ENCODE data around the gene SPOCK3.
"Not testable (repeated sequence)": the region's sequence is repeated elsewhere in the genome, so short reads cannot be mapped to it uniquely, and the experiment has no call there.

SPOCK3 gene

GRCh38 chr4:166968219-166968618 lies 266.1 kb downstream of the SPOCK3 start:
- not testable (repeated sequence) for DNase-seq (ENCODE audit: extremely low read depth in 1 of 2, low read depth in 1 of 2)

GRCh38 chr4:166965562-166965961 lies 268.7 kb downstream of the SPOCK3 start:
- no peak for DNase-seq (ENCODE audit: extremely low read depth in 1 of 2, low read depth in 1 of 2)

- DNase-seq (ENCODE audit: extremely low read depth in 1 of 2, low read depth in 1 of 2), result no peak
Observed at GRCh38 chr4:166957451-166957850, 276.8 kb downstream of the SPOCK3 start.

- no peak for DNase-seq (ENCODE audit: extremely low read depth in 1 of 2, low read depth in 1 of 2)
Observed at GRCh38 chr4:166956484-166956883, 277.8 kb downstream of the SPOCK3 start.

- peak in 1 of 2 donors; percentile 15 for DNase-seq (ENCODE audit: extremely low read depth in 1 of 2, low read depth in 1 of 2)
Observed at GRCh38 chr4:166941629-166942028, 292.7 kb downstream of the SPOCK3 start.

- DNase-seq (ENCODE audit: extremely low read depth in 1 of 2, low read depth in 1 of 2), result no peak
Observed at GRCh38 chr4:166930464-166930863, 303.8 kb downstream of the SPOCK3 start.

- no peak for DNase-seq (ENCODE audit: extremely low read depth in 1 of 2, low read depth in 1 of 2)
Observed at GRCh38 chr4:166924424-166924823, 309.9 kb downstream of the SPOCK3 start.

GRCh38 chr4:166913926-166914325 lies 320.4 kb downstream of the SPOCK3 start:
- DNase-seq (ENCODE audit: extremely low read depth in 1 of 2, low read depth in 1 of 2), result no peak

- DNase-seq (ENCODE audit: extremely low read depth in 1 of 2, low read depth in 1 of 2), result no peak
Observed at GRCh38 chr4:166903408-166903807, 330.9 kb downstream of the SPOCK3 start.

GRCh38 chr4:166902941-166903340 lies 331.4 kb downstream of the SPOCK3 start:
- no peak for DNase-seq (ENCODE audit: extremely low read depth in 1 of 2, low read depth in 1 of 2)

GRCh38 chr4:166896254-166896653 lies 338.0 kb downstream of the SPOCK3 start:
- no peak for DNase-seq (ENCODE audit: extremely low read depth in 1 of 2, low read depth in 1 of 2)

- DNase-seq (ENCODE audit: extremely low read depth in 1 of 2, low read depth in 1 of 2), result no peak
Observed at GRCh38 chr4:166895771-166896170, 338.5 kb downstream of the SPOCK3 start.

- DNase-seq (ENCODE audit: extremely low read depth in 1 of 2, low read depth in 1 of 2), result no peak
Observed at GRCh38 chr4:166887457-166887856, 346.8 kb downstream of the SPOCK3 start.

GRCh38 chr4:166886718-166887117 lies 347.6 kb downstream of the SPOCK3 start:
- no peak for DNase-seq (ENCODE audit: extremely low read depth in 1 of 2, low read depth in 1 of 2)

GRCh38 chr4:166882221-166882620 lies 352.1 kb downstream of the SPOCK3 start:
- no peak for DNase-seq (ENCODE audit: extremely low read depth in 1 of 2, low read depth in 1 of 2)

GRCh38 chr4:166875821-166876220 lies 358.5 kb downstream of the SPOCK3 start:
- no peak for DNase-seq (ENCODE audit: extremely low read depth in 1 of 2, low read depth in 1 of 2)

- no peak for DNase-seq (ENCODE audit: extremely low read depth in 1 of 2, low read depth in 1 of 2)
Observed at GRCh38 chr4:166862032-166862431, 372.3 kb downstream of the SPOCK3 start.

GRCh38 chr4:166850398-166850797 lies 383.9 kb downstream of the SPOCK3 start:
- DNase-seq (ENCODE audit: extremely low read depth in 1 of 2, low read depth in 1 of 2), result not testable (repeated sequence)

GRCh38 chr4:166846939-166847338 lies 387.4 kb downstream of the SPOCK3 start:
- no peak for DNase-seq (ENCODE audit: extremely low read depth in 1 of 2, low read depth in 1 of 2)

- no peak for DNase-seq (ENCODE audit: extremely low read depth in 1 of 2, low read depth in 1 of 2)
Observed at GRCh38 chr4:166842795-166843261, 391.5 kb downstream of the SPOCK3 start.

- no peak for DNase-seq (ENCODE audit: extremely low read depth in 1 of 2, low read depth in 1 of 2)
Observed at GRCh38 chr4:166839615-166840251, 394.6 kb downstream of the SPOCK3 start.

GRCh38 chr4:166838975-166839614 lies 395.2 kb downstream of the SPOCK3 start:
- no peak for DNase-seq (ENCODE audit: extremely low read depth in 1 of 2, low read depth in 1 of 2)

- DNase-seq (ENCODE audit: extremely low read depth in 1 of 2, low read depth in 1 of 2), result no peak
Observed at GRCh38 chr4:166836865-166837264, 397.4 kb downstream of the SPOCK3 start.
